ENCODE measurements around the gene PLIN1. TPM values are rescaled to one million over a fixed set of nuclear protein-coding genes. Genes with fewer than 3 reads are reported as not detected.

PLIN1 gene
- not detected for polyA plus RNA-seq (2012; ENCODE audit: insufficient read length, low read depth)

GRCh38 chr15:89679212-89679611 is at the start of gene PLIN1:
PLIN1 (minus strand) TSS chr15:89679367; CDS start chr15:89677489, 1,878 bp downstream.
- TF ChIP-seq SIN3A (IDR thresholded peaks at IDR 0.05; ENCODE audit: borderline replicate concordance, insufficient read depth, low read length) (no peak), REST (IDR thresholded peaks at IDR 0.05; ENCODE audit: insufficient read depth in 1 of 2, low read depth in 2 of 2, low read length in 2 of 2) (no peak), POLR2AphosphoS5 (IDR thresholded peaks at IDR 0.05; ENCODE audit: low read depth, low read length) (no peak), FOXP2 (optimal IDR thresholded peaks at IDR 0.05; ENCODE audit: borderline replicate concordance, extremely low read depth, extremely low read length, insufficient read depth) (no peak), TAF1 (IDR thresholded peaks at IDR 0.05; ENCODE audit: borderline replicate concordance, insufficient read depth, low read length) (no peak)

GRCh38 chr15:89728254-89728653 is 49.1 kb upstream of the PLIN1 start:
- TF ChIP-seq TAF1 (IDR thresholded peaks at IDR 0.05; ENCODE audit: borderline replicate concordance, insufficient read depth, low read length) = no peak
- no peak for TF ChIP-seq FOXP2 (optimal IDR thresholded peaks at IDR 0.05; ENCODE audit: borderline replicate concordance, extremely low read depth, extremely low read length, insufficient read depth)
- TF ChIP-seq POLR2AphosphoS5 (IDR thresholded peaks at IDR 0.05; ENCODE audit: low read depth, low read length) = no peak
- TF ChIP-seq SIN3A (IDR thresholded peaks at IDR 0.05; ENCODE audit: borderline replicate concordance, insufficient read depth, low read length) = no peak
- no peak for TF ChIP-seq REST (IDR thresholded peaks at IDR 0.05; ENCODE audit: insufficient read depth in 1 of 2, low read depth in 2 of 2, low read length in 2 of 2)

GRCh38 chr15:89725064-89725463 is 45.9 kb upstream of the PLIN1 start:
- TF ChIP-seq POLR2AphosphoS5 (IDR thresholded peaks at IDR 0.05; ENCODE audit: low read depth, low read length) = no peak
- TF ChIP-seq SIN3A (IDR thresholded peaks at IDR 0.05; ENCODE audit: borderline replicate concordance, insufficient read depth, low read length) = no peak
- no peak for TF ChIP-seq FOXP2 (optimal IDR thresholded peaks at IDR 0.05; ENCODE audit: borderline replicate concordance, extremely low read depth, extremely low read length, insufficient read depth)
- TF ChIP-seq TAF1 (IDR thresholded peaks at IDR 0.05; ENCODE audit: borderline replicate concordance, insufficient read depth, low read length) = no peak
- no peak for TF ChIP-seq REST (IDR thresholded peaks at IDR 0.05; ENCODE audit: insufficient read depth in 1 of 2, low read depth in 2 of 2, low read length in 2 of 2)

GRCh38 chr15:89724621-89725020 is 45.5 kb upstream of the PLIN1 start:
- TF ChIP-seq TAF1 (IDR thresholded peaks at IDR 0.05; ENCODE audit: borderline replicate concordance, insufficient read depth, low read length) (no peak), REST (IDR thresholded peaks at IDR 0.05; ENCODE audit: insufficient read depth in 1 of 2, low read depth in 2 of 2, low read length in 2 of 2) (no peak), POLR2AphosphoS5 (IDR thresholded peaks at IDR 0.05; ENCODE audit: low read depth, low read length) (no peak), SIN3A (IDR thresholded peaks at IDR 0.05; ENCODE audit: borderline replicate concordance, insufficient read depth, low read length) (no peak), FOXP2 (optimal IDR thresholded peaks at IDR 0.05; ENCODE audit: borderline replicate concordance, extremely low read depth, extremely low read length, insufficient read depth) (no peak)

GRCh38 chr15:89723031-89723430 is 43.9 kb upstream of the PLIN1 start:
- TF ChIP-seq FOXP2 (optimal IDR thresholded peaks at IDR 0.05; ENCODE audit: borderline replicate concordance, extremely low read depth, extremely low read length, insufficient read depth) (no peak), REST (IDR thresholded peaks at IDR 0.05; ENCODE audit: insufficient read depth in 1 of 2, low read depth in 2 of 2, low read length in 2 of 2) (no peak), SIN3A (IDR thresholded peaks at IDR 0.05; ENCODE audit: borderline replicate concordance, insufficient read depth, low read length) (no peak), POLR2AphosphoS5 (IDR thresholded peaks at IDR 0.05; ENCODE audit: low read depth, low read length) (no peak), TAF1 (IDR thresholded peaks at IDR 0.05; ENCODE audit: borderline replicate concordance, insufficient read depth, low read length) (no peak)

All from PFSK-1 (cell line).